Stimulated activated CD8-positive, alpha-beta memory T cell treated with anti-CD3 and anti-CD28 coated beads, Interleukin-4, amount 100 ng/mL, for 48 hours (primary cell): ENCODE results near the gene STS.
A peak's percentile ranks its signal among the peaks of the same experiment; 100 is the strongest.

Source experiments
- DNase-seq: peaks from one replicate; pipeline ENCODE4 v3.0.0-alpha.2; 2020

Gene STS, protein sequence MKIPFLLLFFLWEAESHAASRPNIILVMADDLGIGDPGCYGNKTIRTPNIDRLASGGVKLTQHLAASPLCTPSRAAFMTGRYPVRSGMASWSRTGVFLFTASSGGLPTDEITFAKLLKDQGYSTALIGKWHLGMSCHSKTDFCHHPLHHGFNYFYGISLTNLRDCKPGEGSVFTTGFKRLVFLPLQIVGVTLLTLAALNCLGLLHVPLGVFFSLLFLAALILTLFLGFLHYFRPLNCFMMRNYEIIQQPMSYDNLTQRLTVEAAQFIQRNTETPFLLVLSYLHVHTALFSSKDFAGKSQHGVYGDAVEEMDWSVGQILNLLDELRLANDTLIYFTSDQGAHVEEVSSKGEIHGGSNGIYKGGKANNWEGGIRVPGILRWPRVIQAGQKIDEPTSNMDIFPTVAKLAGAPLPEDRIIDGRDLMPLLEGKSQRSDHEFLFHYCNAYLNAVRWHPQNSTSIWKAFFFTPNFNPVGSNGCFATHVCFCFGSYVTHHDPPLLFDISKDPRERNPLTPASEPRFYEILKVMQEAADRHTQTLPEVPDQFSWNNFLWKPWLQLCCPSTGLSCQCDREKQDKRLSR

DNA sequence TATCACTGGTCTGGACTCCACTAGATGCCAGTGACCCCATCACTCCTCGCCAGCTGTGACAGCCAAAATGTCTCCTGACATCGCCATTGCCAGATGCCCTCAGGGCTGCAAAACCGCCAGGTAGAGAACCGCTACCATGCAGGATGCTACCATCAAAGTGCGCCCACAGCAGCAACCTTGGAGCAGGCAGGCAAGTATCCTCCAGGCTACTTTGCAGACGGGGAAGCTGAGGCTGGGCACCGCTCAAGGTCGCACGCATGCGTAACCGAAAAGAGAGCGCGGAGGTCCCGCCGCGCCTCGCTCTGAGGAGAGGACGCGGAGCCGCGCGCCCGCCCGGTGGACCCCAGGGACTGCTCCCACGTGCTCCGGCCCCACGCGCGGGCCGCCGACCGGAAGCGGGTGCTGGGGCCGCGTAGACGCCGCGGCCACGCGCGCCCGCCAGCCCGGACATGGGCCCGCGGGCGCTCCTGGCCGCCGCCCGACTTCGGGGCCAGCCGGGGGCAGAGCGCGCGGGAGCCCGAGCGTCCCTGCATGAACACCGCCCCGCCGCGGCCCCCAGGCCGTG, at the start of gene STS:
STS (plus strand) TSS at position 300 of the 565 bp plus-strand sequence. CDS start 105,488 bp downstream, outside the sequence.
- peak; percentile 50 for DNase-seq

GRCh38 chrX:7100022-7100421, 47.5 kb upstream of the STS start:
- no peak for DNase-seq

DNA sequence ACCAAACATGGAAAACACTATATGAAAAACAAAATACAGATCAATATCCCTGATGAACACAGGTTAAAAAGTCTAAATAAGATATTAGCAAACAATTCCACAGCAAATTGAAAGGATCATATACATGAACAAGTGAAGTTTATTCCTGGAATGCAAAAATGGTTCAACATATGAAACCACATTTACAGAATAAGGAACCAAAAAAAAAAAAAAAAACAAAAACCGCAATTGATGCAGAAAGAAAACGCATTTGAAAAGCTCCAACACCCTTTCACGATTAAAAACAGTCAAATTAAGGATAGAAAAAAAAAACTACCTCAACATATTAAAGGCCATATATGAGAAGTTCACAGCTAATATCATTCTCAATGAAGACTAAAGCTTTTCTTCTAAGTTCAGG, 45.4 kb upstream of the STS start:
- DNase-seq: no peak

GRCh38 chrX:7106649-7107048, 40.9 kb upstream of the STS start:
- no peak for DNase-seq

DNA sequence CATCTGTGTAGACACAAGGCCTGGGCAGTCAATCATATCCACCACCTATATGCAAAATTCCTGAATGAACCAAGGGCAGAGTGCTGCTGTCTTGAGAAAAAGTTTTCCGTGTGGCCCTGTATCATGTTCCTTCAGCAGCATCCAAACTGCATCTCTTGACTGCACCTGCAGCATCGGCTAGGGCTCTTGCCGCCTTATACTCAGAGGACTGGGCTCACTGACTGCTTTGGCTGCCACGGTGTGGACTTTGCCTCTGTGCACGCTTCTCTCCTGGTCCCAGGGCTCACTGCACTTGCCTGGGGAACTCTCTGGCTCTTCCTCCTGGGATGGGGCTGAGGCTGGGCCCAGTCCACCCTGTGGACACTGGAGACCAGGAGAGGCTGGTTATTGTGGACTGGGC, 39.5 kb upstream of the STS start:
- DNase-seq: no peak

GRCh38 chrX:7109049-7109531, 38.4 kb upstream of the STS start:
- DNase-seq: no peak

DNA sequence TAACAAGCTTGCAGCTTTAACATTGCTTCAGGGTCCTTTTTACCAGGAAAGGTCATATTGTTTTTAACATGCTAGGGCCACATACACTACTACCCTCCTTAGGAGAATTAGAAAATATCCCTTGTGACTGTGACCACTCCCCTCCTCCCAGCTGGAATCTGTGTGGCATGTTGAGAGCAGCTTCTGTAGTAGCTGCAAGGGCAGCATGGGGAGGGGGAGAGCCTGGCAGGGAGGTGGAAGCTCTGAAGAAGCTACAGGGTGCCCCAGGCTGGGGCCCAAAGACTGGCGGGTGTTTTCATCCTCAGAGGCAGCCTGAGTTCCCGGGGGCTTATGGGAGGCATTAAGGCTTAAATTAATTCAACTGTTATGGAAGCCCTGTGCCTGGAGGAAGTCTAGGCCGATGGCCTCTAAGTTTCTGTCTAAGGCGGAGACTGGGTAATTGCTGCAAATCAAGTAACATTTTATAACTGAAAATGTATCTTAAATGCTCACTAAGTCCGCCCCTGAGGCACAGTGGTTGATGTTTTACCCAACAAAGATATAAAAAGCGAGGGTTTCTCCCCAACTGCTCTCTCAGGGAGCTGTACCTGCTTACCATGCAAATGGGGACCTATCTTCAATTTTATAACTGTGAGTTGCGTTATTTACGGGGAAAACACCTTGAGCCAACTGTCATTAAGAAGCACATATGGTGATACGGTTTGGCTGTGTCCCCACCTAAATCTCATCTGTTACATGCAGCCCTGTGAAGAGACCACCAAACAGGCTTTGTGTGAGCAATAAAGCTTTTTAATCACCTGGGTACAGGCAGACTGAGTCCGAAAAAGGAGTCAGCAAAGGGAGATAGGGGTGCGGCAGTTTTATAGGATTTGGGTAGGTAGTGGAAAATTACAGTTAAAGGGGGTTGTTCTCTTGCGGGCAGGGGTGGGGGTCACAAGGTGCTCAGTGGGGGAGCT, 37.4 kb upstream of the STS start:
- no peak for DNase-seq

- DNase-seq: no peak
Measured at GRCh38 chrX:7110821-7111276, 36.7 kb upstream of the STS start.

GRCh38 chrX:7111518-7111917, 36.0 kb upstream of the STS start:
- DNase-seq: no peak

- DNase-seq: no peak
Measured at GRCh38 chrX:7112071-7112470, 35.4 kb upstream of the STS start.

DNA sequence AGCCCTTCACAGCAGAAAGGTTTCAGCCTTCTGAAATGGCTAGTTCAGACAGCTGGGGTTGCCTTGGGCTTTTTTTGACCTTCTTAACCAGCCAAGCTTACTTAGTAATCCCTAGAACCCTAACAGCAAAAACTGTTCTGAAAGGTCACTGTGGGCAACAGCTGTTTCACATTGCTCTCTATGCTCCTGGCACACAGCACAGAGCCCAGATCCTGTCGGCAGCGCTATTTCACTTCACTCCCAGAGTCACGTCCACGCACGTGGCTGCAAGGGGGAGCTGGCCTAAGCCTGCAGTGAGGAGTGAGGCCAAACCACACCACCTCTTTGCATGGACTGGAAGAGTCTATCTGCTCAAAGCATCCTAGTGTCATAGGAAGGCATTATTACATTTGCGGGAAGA, 32.0 kb upstream of the STS start:
- no peak for DNase-seq

GRCh38 chrX:7116081-7116480, 31.4 kb upstream of the STS start:
- DNase-seq: no peak

- DNase-seq: no peak
Measured at GRCh38 chrX:7117587-7117986, 29.9 kb upstream of the STS start.

DNA sequence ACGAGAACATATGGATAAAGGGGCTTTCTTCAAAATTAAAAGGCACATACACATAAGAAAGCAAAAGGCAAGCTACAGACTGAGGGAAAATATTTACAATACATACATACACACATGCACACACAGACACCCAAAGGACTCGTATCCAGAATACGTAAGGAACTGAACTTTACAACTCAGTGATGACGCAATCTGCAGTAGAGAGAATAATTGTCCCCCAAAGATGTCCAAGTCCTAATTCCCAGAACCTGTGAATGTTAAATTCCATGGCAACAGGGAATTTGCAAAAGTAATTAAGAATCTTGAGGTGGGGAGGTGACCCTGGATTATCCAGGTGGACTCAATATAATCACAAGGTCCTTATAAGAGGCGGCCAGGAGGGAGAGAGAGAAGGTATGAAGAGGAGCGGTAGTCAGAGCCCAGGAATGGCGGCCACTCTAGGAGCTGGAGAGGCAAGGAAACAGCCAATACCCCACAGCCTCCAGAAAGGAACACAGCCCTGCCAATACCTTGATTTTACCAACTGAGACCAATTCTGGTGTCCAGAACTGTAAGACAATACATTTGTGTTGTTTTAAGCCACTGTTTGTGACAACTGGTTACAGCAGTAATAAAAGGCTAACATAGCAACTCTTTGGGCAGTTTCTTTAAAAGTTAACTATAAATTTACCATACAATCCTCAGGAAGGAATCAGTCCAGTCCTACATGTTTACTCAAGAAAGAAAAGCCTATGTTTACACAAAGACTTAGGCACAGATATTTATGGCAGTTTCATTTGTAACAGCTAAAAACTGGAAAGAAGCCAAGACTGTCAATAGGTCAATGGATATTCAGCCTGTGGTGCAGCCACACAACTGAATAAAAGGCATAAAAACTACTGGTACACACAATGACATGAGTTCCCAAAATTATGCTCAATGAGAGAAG, 27.3 kb upstream of the STS start:
- no peak for DNase-seq

DNA sequence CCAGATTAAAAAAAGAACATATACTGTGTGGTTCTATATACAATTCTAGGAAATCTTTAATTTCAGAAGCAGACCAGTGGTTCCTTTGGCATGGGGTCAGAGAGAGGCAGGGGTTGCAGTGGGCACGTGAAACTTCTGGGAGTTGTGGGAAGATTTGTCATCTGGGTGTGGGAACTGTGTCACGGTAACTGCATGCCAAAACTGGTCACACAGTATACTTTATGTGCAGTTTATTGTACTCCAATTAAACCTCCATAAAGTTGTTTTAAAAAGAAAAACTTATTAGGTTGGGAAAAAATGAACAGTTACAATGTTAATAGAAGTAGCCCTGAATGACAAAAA, 26.7 kb upstream of the STS start:
- DNase-seq: no peak

- DNase-seq: no peak
Measured at GRCh38 chrX:7127056-7127455, 20.5 kb upstream of the STS start.

GRCh38 chrX:7131621-7132020, 15.9 kb upstream of the STS start:
- DNase-seq: no peak

DNA sequence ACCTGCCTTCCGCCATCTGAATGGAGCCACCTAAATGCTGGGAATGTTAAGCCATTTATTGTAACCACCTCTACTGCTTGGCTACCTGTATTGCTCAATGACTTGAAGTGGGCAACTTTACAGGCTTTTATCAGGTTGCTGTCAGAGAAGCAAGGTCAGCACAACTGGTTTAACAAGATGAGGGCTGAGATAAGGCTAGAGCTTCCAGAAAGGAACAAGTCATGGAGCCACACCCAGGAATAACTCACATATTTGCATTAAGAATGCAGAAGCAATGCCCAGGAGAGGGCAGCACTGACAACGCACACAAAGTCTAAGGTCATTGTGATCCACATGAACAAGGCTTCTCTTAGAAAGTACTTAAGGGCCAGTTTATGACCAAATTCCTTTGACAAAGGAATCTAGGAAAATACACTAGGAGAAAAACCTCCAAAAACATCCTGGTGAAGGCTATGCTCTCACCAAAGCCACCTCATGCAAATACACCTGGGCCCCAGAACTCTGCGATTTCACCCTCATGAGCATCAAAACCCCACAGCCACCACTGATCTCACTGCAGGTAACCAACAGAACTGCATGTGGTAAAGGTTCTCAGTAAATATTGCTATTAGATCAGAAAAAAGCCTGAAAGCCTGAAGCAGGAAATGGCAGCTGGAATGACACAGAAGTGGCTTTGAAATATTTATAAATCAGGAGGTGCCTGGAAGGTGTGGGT, 15.0 kb upstream of the STS start:
- DNase-seq: peak; percentile 28

- DNase-seq: no peak
Measured at GRCh38 chrX:7133050-7133440, 14.5 kb upstream of the STS start.

GRCh38 chrX:7134981-7135380, 12.5 kb upstream of the STS start:
- no peak for DNase-seq
